Kidney epithelial cell (primary cell): ENCODE data around the gene EYA4. TPM values are rescaled to one million over a fixed set of nuclear protein-coding genes. Genes with fewer than 3 reads are reported as not detected.

Experiments
- DNase-seq: peaks from one replicate; pipeline ENCODE4 v3.0.0-alpha.2; 2010; ENCODE audit warnings: low read depth
- H3K27me3 ChIP-seq: 2 replicates; pipeline ENCODE4 v1.6.0; 2011; ENCODE audit warnings: low read length; ENCODE audit not compliant: control insufficient read depth, insufficient read depth
- H3K36me3 ChIP-seq: 2 replicates; pipeline ENCODE4 v1.5.1; 2011; ENCODE audit warnings: low read length; ENCODE audit not compliant: control insufficient read depth, insufficient read depth
- H3K4me3 ChIP-seq: 2 replicates; pipeline ENCODE4 v1.5.1; 2011; ENCODE audit warnings: low read depth, mild to moderate bottlenecking, control low read depth, low read length
- CTCF ChIP-seq: IDR thresholded peaks from 2 replicates; pipeline ENCODE4 v1.5.1; 2011; ENCODE audit warnings: mild to moderate bottlenecking, moderate library complexity, low read length, control low read depth, inconsistent platforms; ENCODE audit not compliant: insufficient read depth, poor library complexity, severe bottlenecking
- total RNA-seq: library from RNA; depleted of rRNA; stranded (reverse); fragments of >200 nt; gene quantifications from 2 replicates; pipeline ENCODE4 v1.2.3, GENCODE V29; 2015

Gene EYA4
- total RNA-seq, 1 donor from 2014 or later: 0.58 TPM

DNA sequence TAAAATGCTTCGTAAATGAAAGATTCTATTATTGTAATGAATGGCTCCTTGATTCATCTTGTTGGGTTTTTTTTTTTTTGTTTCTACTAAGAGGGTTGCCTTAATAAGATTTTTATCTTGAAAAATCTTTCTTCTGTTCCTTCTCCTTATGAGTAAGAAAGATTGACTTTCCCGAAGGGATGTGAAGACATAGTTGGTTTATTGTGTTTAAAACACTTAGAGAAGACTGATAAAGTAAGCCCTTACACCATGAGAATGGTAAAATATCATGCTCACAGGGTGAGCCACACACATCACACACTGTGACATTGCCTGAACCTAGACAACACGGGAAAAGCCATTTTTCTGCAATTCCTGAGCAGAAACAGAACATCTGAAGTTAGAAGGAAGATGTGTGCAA is 330.5 kb downstream of the EYA4 start:
- no peak for TF ChIP-seq CTCF
- H3K4me3 ChIP-seq: no peak overlapping the region
- no peaks in the 10 kb centered on the region for H3K36me3 ChIP-seq

GRCh38 chr6:133577851-133578250 is 336.7 kb downstream of the EYA4 start:
- no peak overlapping the region for H3K4me3 ChIP-seq
- no peaks in the 10 kb centered on the region for H3K27me3 ChIP-seq
- TF ChIP-seq CTCF: no peak
- no peaks in the 10 kb centered on the region for H3K36me3 ChIP-seq
- DNase-seq: no peak

More for the DNA sequence above, 330.5 kb downstream of the EYA4 start:
- DNase-seq: no peak
- no peaks in the 10 kb centered on the region for H3K27me3 ChIP-seq
